H9 (cell line): Measurements from ENCODE around the gene BZW2. TPM values are rescaled to one million over a fixed set of nuclear protein-coding genes. Genes with fewer than 3 reads are reported as not detected.

Source experiments
- DNase-seq: peaks from one replicate; pipeline ENCODE4 v3.0.0-alpha.2; 2017
- H2AFZ ChIP-seq: one replicate; pipeline ENCODE4 v1.6.1; 2013; ENCODE audit warnings: mild to moderate bottlenecking, low read length, control low read depth, moderate library complexity
- H2AK5ac ChIP-seq: 2 replicates; pipeline ENCODE4 v1.6.1; 2013; ENCODE audit warnings: low read length, control low read depth, mixed read lengths; ENCODE audit not compliant: insufficient read length
- H2BK120ac ChIP-seq: one replicate; pipeline ENCODE4 v1.6.1; 2013; ENCODE audit warnings: low read depth, mild to moderate bottlenecking, low read length, control low read depth, inconsistent platforms; ENCODE audit not compliant: poor library complexity, severe bottlenecking
- H2BK12ac ChIP-seq: 2 replicates; pipeline ENCODE4 v1.6.1; 2013; ENCODE audit warnings: low read length, control low read depth, mixed read lengths, low read depth; ENCODE audit not compliant: insufficient read length
- H2BK15ac ChIP-seq: 2 replicates; pipeline ENCODE4 v1.6.1; 2013; ENCODE audit warnings: low read depth, low read length, control low read depth
- H2BK20ac ChIP-seq: one replicate; pipeline ENCODE4 v1.6.1; 2013; ENCODE audit warnings: low read depth, mild to moderate bottlenecking, low read length, control low read depth, inconsistent platforms; ENCODE audit not compliant: poor library complexity, severe bottlenecking
- H2BK5ac ChIP-seq: 2 replicates; pipeline ENCODE4 v1.6.1; 2013; ENCODE audit warnings: low read length, control low read depth, mixed read lengths; ENCODE audit not compliant: insufficient read length
- H3K14ac ChIP-seq: 2 replicates; pipeline ENCODE4 v1.6.1; 2013; ENCODE audit warnings: low read length, control low read depth; ENCODE audit not compliant: insufficient read depth
- H3K18ac ChIP-seq: 2 replicates; pipeline ENCODE4 v1.6.1; 2013; ENCODE audit warnings: low read depth, mild to moderate bottlenecking, mixed read lengths, low read length, control low read depth; ENCODE audit not compliant: insufficient read length
- H3K23ac ChIP-seq: 2 replicates; pipeline ENCODE4 v1.6.1; 2013; ENCODE audit warnings: low read length, control low read depth, mixed read lengths, low read depth; ENCODE audit not compliant: insufficient read length
- H3K23me2 ChIP-seq: 2 replicates; pipeline ENCODE4 v1.6.1; 2013; ENCODE audit warnings: low read depth, mild to moderate bottlenecking, mixed read lengths, low read length, control low read depth; ENCODE audit not compliant: insufficient read length, poor library complexity, severe bottlenecking
- H3K27ac ChIP-seq: 2 replicates; pipeline ENCODE4 v1.5.1; 2013; ENCODE audit warnings: low read length, control low read depth, mixed read lengths, low read depth; ENCODE audit not compliant: insufficient read length
- H3K27me3 ChIP-seq: 2 replicates; pipeline ENCODE4 v1.6.1; 2013; ENCODE audit warnings: low read length, control low read depth, inconsistent platforms; ENCODE audit not compliant: insufficient read depth
- H3K4ac ChIP-seq: 2 replicates; pipeline ENCODE4 v1.6.1; 2013; ENCODE audit warnings: low read depth, mild to moderate bottlenecking, control low read depth, inconsistent platforms, low read length, moderate library complexity
- H3K4me1 ChIP-seq: 2 replicates; pipeline ENCODE4 v1.6.1; 2013; ENCODE audit warnings: low read length, control low read depth, inconsistent platforms; ENCODE audit not compliant: insufficient read depth
- H3K4me2 ChIP-seq: 2 replicates; pipeline ENCODE4 v1.6.1; 2013; ENCODE audit warnings: low read length, control low read depth, mixed read lengths; ENCODE audit not compliant: insufficient read length, insufficient read depth
- H3K56ac ChIP-seq: 2 replicates; pipeline ENCODE4 v1.6.1; 2013; ENCODE audit warnings: low read depth, mild to moderate bottlenecking, mixed read lengths, low read length, control low read depth; ENCODE audit not compliant: insufficient read length
- H3K79me1 ChIP-seq: 2 replicates; pipeline ENCODE4 v1.6.1; 2013; ENCODE audit warnings: low read depth, mild to moderate bottlenecking, moderate library complexity, low read length, control low read depth, inconsistent platforms; ENCODE audit not compliant: insufficient read depth, poor library complexity, severe bottlenecking
- H3K79me2 ChIP-seq: 2 replicates; pipeline ENCODE4 v1.6.1; 2013; ENCODE audit warnings: low read length, control low read depth, inconsistent platforms; ENCODE audit not compliant: insufficient read depth
- H3K9ac ChIP-seq: 2 replicates; pipeline ENCODE4 v1.6.1; 2013; ENCODE audit warnings: low read length, control low read depth, mixed read lengths; ENCODE audit not compliant: insufficient read length; ENCODE audit errors: extremely low read depth
- H3K9me3 ChIP-seq: one replicate; pipeline ENCODE4 v1.6.1; 2013; ENCODE audit warnings: low read depth, low read length, inconsistent platforms; ENCODE audit not compliant: control insufficient read depth
- H3T11ph ChIP-seq: one replicate; pipeline ENCODE4 v1.6.1; 2013; ENCODE audit warnings: mild to moderate bottlenecking, low read length, control low read depth, inconsistent platforms
- H4K20me1 ChIP-seq: one replicate; pipeline ENCODE4 v1.6.1; 2013; ENCODE audit not compliant: control insufficient read depth, insufficient read length, insufficient read depth
- H4K5ac ChIP-seq: 2 replicates; pipeline ENCODE4 v1.6.1; 2013; ENCODE audit warnings: low read depth, mild to moderate bottlenecking, mixed read lengths, low read length, control low read depth; ENCODE audit not compliant: insufficient read length
- H4K8ac ChIP-seq: replicated peaks from 2 replicates; pipeline ENCODE4 v1.6.1; 2013; ENCODE audit warnings: low read length, control low read depth, mixed read lengths, low read depth; ENCODE audit not compliant: insufficient read length
- H4K91ac ChIP-seq: 2 replicates; pipeline ENCODE4 v1.6.1; 2013; ENCODE audit warnings: low read depth, mild to moderate bottlenecking, moderate library complexity, mixed read lengths, low read length, control low read depth; ENCODE audit not compliant: insufficient read length
- H3K27ac Mint-ChIP-seq, 3 experiments: 2 replicates in 2 of 3; 3 replicates in 1 of 3; pipeline ENCODE4 v1.8.0; 2020 to 2021; ENCODE audit warnings: mixed read lengths in 3 of 3, mild to moderate bottlenecking in 1 of 3, moderate library complexity in 1 of 3
- H3K27me3 Mint-ChIP-seq: 2 replicates; pipeline ENCODE4 v1.8.0; 2021; ENCODE audit warnings: low read depth, mild to moderate bottlenecking, moderate library complexity, mixed read lengths
- H3K36me3 Mint-ChIP-seq, 3 experiments: 2 replicates in 2 of 3; 3 replicates in 1 of 3; pipeline ENCODE4 v1.8.0; 2020 to 2021; ENCODE audit warnings: low read depth in 3 of 3, mixed read lengths in 3 of 3; ENCODE audit not compliant: insufficient read depth in 1 of 3
- H3K4me1 Mint-ChIP-seq, 2 experiments: 2 replicates each; pipeline ENCODE4 v1.8.0; 2020; ENCODE audit warnings: mixed read lengths in 2 of 2
- H3K4me3 Mint-ChIP-seq, 2 experiments: 2 replicates in 1 of 2; 3 replicates in 1 of 2; pipeline ENCODE4 v1.8.0; 2020 to 2021; ENCODE audit warnings: mild to moderate bottlenecking in 2 of 2, mixed read lengths in 2 of 2, moderate library complexity in 1 of 2
- H3K9me3 Mint-ChIP-seq, 2 experiments: 2 replicates in 1 of 2; 3 replicates in 1 of 2; pipeline ENCODE4 v1.8.0; 2020; ENCODE audit warnings: mild to moderate bottlenecking in 2 of 2, mixed read lengths in 2 of 2, moderate library complexity in 1 of 2
- CTCF ChIP-seq: fragments of 200-600 bp; sonication (generic); conservative IDR thresholded peaks from 3 replicates; pipeline ENCODE4 v1.8.0; 2021; ENCODE audit warnings: antibody characterized with exemption, mild to moderate bottlenecking
- WGBS: extraction: QIAGEN DNeasy Blood & Tissue Kit; methylation state at CpG from one replicate; pipeline ENCODE4 v1.1.7; 2013; ENCODE audit warnings: missing lambda C conversion rate, low lambda C conversion rate, mixed read lengths; ENCODE audit not compliant: insufficient read length; ENCODE audit errors: extremely low coverage; 5-methylcytosine and 5-hydroxymethylcytosine counted together
- total RNA-seq: library from RNA; stranded (reverse); gene quantifications from 2 replicates; pipeline ENCODE4 v1.2.1, GENCODE V29; 2021

Gene BZW2
- total RNA-seq, 1 experiment from 2014 or later = 64.6 TPM

DNA sequence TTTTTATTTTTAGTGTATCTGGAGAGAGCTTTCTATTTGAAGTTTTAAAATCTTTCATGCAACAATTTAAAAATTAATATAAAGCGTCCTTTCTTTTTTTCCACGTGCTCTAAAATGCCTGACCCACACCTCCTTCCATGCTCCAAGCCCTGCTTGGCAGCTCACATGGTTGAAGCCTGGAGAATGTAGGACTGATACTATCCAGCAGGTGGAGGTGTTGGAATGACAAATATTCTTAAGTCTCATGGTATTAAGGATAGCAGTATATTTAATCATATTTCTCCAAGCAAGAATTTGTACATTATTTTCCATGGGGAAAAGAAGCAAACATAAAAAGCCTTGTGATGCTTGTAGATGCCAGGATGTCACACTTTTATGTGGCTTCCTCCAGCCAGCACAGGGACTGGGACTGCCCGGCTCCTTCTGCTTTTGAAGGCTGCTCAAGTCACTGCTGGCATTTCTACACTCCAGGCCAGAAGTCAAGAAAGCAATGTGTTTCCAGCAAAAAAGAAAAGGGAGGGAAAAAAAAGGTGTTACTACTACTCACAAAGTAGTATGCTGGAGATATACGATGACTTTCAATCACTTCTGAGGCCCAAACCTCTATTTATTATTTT lies 49.7 kb downstream of the BZW2 start:
- H3K9me3 Mint-ChIP-seq = no peaks in the 10 kb centered on the region
- H3K9me3 ChIP-seq = no peaks in the 10 kb centered on the region

More for the DNA sequence above, 49.7 kb downstream of the BZW2 start:
- Histone ChIP-seq H2AK5ac (no peak overlapping the region), H3K4ac (no peak overlapping the region), H3T11ph (no peak overlapping the region), H4K91ac (no peak overlapping the region), H3K27me3 (no peaks in the 10 kb centered on the region), H4K8ac (no peak overlapping the region), H2BK5ac (no peak overlapping the region), H4K20me1 (no peaks in the 10 kb centered on the region), H4K5ac (no peak overlapping the region), H3K27ac (no peak overlapping the region), H3K4me1 (no peaks in the 10 kb centered on the region), H2BK15ac (no peak overlapping the region), H3K79me2 (no peaks in the 10 kb centered on the region), H3K4me2 (no peak overlapping the region), H3K14ac (no peak overlapping the region), H3K9ac (no peak overlapping the region), H2BK12ac (no peak overlapping the region), H3K56ac (no peak overlapping the region), H3K18ac (no peak overlapping the region), H3K23me2 (no peaks in the 10 kb centered on the region), H2BK20ac (no peak overlapping the region), H2BK120ac (no peak overlapping the region), H2AFZ (no peak overlapping the region), H3K79me1 (no peaks in the 10 kb centered on the region), H3K23ac (no peak overlapping the region)
- H3K4me1 Mint-ChIP-seq = no peaks in the 10 kb centered on the region
- peaks cover 41 to 68% (median 63%) of the 10 kb centered on the region in 3 experiments for H3K36me3 Mint-ChIP-seq
- H3K4me3 Mint-ChIP-seq = no peak overlapping the region
- H3K27me3 Mint-ChIP-seq = no peaks in the 10 kb centered on the region
- peak; percentile 74 for TF ChIP-seq CTCF
- no peak for DNase-seq
- WGBS = no CpG with 5 or more reads among the region's 4 CpGs
- no peak overlapping the region for H3K27ac Mint-ChIP-seq
